ENCODE results near the gene LCLAT1.
A peak's percentile ranks its signal among the peaks of the same experiment; 100 is the strongest.

The LCLAT1 gene

DNA sequence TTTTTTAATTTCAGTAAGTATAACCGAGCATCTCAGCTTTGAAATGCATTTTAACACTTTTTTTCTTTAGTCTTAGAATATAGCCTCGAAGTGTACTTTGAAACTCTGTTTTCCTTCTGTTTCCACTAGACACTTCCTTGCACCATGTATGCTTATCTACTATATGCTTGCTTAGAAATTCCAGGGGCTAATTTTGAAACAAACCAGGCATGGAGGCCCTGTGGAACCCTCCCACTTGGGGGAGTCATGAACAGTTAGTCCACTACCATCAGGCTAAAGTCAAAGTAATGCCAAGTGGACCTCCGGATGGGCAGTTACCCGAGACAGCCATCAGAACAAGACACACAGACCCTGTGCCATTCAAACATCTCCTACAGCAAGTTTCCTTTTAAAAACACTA, 120.3 kb downstream of the LCLAT1 start:
- TF ChIP-seq, protein P1, sequence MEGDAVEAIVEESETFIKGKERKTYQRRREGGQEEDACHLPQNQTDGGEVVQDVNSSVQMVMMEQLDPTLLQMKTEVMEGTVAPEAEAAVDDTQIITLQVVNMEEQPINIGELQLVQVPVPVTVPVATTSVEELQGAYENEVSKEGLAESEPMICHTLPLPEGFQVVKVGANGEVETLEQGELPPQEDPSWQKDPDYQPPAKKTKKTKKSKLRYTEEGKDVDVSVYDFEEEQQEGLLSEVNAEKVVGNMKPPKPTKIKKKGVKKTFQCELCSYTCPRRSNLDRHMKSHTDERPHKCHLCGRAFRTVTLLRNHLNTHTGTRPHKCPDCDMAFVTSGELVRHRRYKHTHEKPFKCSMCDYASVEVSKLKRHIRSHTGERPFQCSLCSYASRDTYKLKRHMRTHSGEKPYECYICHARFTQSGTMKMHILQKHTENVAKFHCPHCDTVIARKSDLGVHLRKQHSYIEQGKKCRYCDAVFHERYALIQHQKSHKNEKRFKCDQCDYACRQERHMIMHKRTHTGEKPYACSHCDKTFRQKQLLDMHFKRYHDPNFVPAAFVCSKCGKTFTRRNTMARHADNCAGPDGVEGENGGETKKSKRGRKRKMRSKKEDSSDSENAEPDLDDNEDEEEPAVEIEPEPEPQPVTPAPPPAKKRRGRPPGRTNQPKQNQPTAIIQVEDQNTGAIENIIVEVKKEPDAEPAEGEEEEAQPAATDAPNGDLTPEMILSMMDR (conservative IDR thresholded peaks at IDR 0.05; ENCODE audit: low read depth, low read length): no peak
- no peak overlapping the region for H3K4me3 ChIP-seq (ENCODE audit: low read length)
- no peak for DNase-seq (ENCODE audit: low read depth)

DNA sequence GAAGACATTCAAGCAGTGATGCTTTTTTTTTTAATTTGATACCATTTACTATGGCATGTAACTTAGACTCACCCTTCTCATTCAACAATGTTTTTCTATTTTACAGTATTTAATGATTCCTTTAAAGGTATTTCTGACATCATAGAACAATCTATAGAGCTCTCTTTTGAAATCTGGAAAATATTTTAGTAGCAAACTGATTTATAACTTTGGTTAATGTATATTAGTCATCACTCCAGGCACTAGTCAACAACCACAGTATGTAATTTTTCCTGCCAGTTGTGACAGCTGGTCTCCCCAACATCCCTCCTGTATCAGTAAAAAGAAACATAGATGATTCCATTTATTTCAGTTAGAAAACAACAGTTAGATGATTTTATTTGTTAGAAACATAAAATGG, 122.9 kb downstream of the LCLAT1 start:
- DNase-seq (ENCODE audit: low read depth): no peak
- H3K4me3 ChIP-seq (ENCODE audit: low read length): no peak overlapping the region
- TF ChIP-seq, protein P1 (conservative IDR thresholded peaks at IDR 0.05; ENCODE audit: low read depth, low read length): no peak

DNA sequence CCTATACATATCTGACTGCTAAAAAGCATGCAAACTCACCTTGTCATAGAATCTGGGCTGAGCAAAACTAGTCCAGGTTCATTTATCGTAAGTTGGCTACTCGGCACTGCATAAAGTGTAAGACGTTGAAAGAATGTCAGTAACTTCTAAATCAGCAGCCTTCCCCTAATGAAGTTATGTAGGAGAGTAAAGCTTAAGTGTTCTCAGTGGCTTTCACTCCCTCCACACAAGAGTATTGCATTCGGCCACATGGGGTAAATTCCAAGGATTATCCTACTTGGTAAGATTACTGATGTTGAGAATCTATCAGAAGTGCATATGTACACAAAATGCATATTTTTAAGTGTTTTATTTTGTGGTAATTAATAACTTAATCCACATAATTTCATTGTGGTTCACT, 130.1 kb downstream of the LCLAT1 start:
- H3K4me3 ChIP-seq (ENCODE audit: low read length): no peak overlapping the region
- peak; percentile 36 for DNase-seq (ENCODE audit: low read depth)
- TF ChIP-seq, protein P1 (conservative IDR thresholded peaks at IDR 0.05; ENCODE audit: low read depth, low read length): peak; percentile 1

DNA sequence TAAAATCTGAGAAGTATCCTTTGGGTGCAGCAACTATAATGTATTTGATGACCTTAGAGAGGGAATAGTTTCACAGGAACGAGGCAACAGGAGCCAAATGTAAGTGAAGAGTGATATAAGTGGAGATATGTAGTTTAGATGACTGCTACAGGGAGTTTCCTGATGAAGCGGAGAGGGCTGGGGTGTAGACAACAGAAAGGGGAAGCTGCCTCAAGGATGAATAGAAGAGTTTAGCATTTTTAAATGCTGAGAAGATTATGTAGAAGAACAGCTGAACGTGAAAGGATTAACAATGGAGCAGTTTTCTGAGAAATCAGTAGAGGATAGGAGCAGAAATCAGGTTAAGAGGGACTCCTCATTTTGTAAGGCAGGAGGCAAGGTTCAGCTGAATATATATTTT, 133.3 kb downstream of the LCLAT1 start:
- no peak overlapping the region for H3K4me3 ChIP-seq (ENCODE audit: low read length)
- TF ChIP-seq, protein P1 (conservative IDR thresholded peaks at IDR 0.05; ENCODE audit: low read depth, low read length): no peak
- no peak for DNase-seq (ENCODE audit: low read depth)

DNA sequence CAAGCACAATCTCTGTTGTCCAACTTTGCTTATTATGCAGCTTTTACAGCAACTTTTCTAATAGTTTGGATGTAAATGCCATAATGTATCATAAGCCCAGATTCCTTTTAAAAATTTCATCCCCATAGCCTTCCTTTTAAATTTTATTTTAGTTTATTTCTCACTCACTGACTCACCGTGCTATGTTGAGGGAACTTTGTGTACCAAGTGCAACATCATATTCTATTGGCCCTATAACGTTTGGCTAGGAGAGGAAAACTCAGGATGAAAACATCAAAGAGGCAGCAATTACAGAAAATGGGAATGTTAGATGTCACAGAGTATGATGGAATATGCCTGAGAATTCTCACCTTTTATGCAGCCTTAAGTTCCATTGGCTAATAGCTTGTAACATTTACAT, 135.5 kb downstream of the LCLAT1 start:
- no peak for DNase-seq (ENCODE audit: low read depth)
- TF ChIP-seq, protein P1 (conservative IDR thresholded peaks at IDR 0.05; ENCODE audit: low read depth, low read length): no peak
- H3K4me3 ChIP-seq (ENCODE audit: low read length): no peak overlapping the region

DNA sequence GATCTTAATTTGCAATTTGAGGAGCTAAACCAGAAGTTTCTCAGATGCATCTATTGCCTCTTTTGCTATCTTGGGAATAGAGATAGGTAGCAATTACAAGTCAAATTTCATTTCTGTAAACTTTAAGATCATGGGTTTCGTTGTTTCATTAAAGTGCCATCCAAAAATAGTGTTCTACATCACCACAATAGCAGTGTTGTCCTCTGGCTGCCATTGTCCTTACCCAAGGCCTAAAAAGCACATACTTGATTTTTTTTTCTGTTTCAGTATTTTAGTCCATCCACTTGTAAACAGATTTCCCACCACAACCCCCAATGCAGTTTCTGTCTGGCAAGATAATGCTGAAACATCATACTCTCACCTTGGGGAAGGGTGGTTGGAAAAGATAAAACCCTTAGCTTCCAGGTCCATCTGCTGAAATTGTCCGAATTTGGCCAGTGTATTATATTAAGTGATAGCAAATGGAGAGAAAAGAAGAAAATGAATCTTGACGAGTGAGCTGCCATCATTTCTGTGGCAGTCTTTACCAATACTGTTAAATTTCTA, 136.2 kb downstream of the LCLAT1 start:
- H3K4me3 ChIP-seq (ENCODE audit: low read length): no peak overlapping the region
- TF ChIP-seq, protein P1 (conservative IDR thresholded peaks at IDR 0.05; ENCODE audit: low read depth, low read length): no peak
- no peak for DNase-seq (ENCODE audit: low read depth)

DNA sequence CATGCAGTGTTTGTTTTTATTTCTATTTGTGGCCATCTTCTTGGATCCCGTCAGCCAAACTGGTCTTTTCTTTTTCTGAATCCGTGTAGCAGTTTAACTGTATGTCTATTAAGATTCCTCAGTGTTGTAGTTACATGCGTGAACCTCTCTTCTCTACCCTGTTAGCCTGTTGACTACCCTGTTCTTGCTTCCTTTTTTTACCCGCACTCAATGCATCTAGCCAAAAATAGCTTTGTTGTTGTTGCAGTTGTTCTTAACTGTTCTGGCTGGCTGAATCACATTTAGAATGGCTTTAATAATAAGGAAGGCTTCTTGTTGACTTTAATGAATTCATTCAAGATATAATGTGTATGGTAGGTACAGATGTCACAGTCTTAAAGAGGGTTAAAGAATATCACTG, 137.1 kb downstream of the LCLAT1 start:
- TF ChIP-seq, protein P1 (conservative IDR thresholded peaks at IDR 0.05; ENCODE audit: low read depth, low read length): no peak
- no peak overlapping the region for H3K4me3 ChIP-seq (ENCODE audit: low read length)
- DNase-seq (ENCODE audit: low read depth): no peak

All from retinal pigment epithelial cell (primary cell).